GM12878 (cell line): ENCODE data around the gene RTF1. TPM values are rescaled to one million over a fixed set of nuclear protein-coding genes. Genes with fewer than 3 reads are reported as not detected.
"Not testable (repeated sequence)": the region's sequence is repeated elsewhere in the genome, so short reads cannot be mapped to it uniquely, and the experiment has no call there.

Source experiments
- ATAC-seq: fragments of 200-7000 bp; cut with Tn5 transposase; 3 replicates; pipeline ENCODE4 v1.9.1; 2020; ENCODE audit warnings: mild to moderate bottlenecking, moderate library complexity
- BruUV-seq: library from RNA; stranded (reverse); fragments of 400-500 nt; replicated peaks from 2 replicates; lab custom pipeline; 2021; lab: Mats Ljungman, UMichigan
- CTCF ChIA-PET: fragments of 300-600 bp; sonication (Branson Sonifier 250); formaldehyde crosslinking; extraction: SDS; loops from one replicate; lab custom pipeline; 2021; ENCODE audit warnings: inconsistent platforms; lab: Yijun Ruan, JAX
- POLR2A ChIA-PET: fragments of 350-600 bp; formaldehyde crosslinking; extraction: SDS; loops from one replicate; lab custom pipeline; 2021; ENCODE audit warnings: inconsistent platforms; lab: Charles Lee
- RAD21 ChIA-PET: fragments of 300-600 bp; sonication (Branson Sonifier 250); formaldehyde crosslinking; loops from one replicate; lab custom pipeline; 2023; ENCODE audit warnings: antibody characterized with exemption; ENCODE audit not compliant: unreplicated experiment; lab: Charles Lee
- SMC1A ChIA-PET: fragments of 300-600 bp; sonication (Branson Sonifier 250); formaldehyde crosslinking; loops from one replicate; lab custom pipeline; 2023; ENCODE audit not compliant: unreplicated experiment, uncharacterized antibody; lab: Charles Lee
- DNase-seq: peaks from one replicate; pipeline ENCODE4 v3.0.0-alpha.2; 2011; ENCODE audit warnings: low read depth, low spot score
- FAIRE-seq: peaks from 3 replicates; lab custom pipeline; 2011; peaks lifted over from hg19 to GRCh38; lab: Jason Lieb, UNC
- H2AFZ ChIP-seq: 2 replicates; pipeline ENCODE4 v1.6.0; 2011; ENCODE audit warnings: low read depth, low read length, control low read depth; ENCODE audit not compliant: control insufficient read depth
- H3K27ac ChIP-seq: 2 replicates; pipeline ENCODE4 v1.5.1; 2011; ENCODE audit warnings: control low read depth; ENCODE audit not compliant: control insufficient read depth, insufficient read depth
- H3K27me3 ChIP-seq, 2 experiments: replicated peaks in 1 of 2; 2 replicates each; pipeline versions ENCODE4 v1.6.0 to v1.6.1; 2011; ENCODE audit warnings: low read length in 1 of 2; ENCODE audit not compliant: control insufficient read depth in 2 of 2, insufficient read depth in 2 of 2
- H3K36me3 ChIP-seq, 2 experiments: 2 replicates each; pipeline ENCODE4 v1.5.1; 2011; ENCODE audit warnings: low read length in 1 of 2; ENCODE audit not compliant: control insufficient read depth in 2 of 2, insufficient read depth in 2 of 2
- H3K4me1 ChIP-seq: 2 replicates; pipeline ENCODE4 v1.6.1; 2011; ENCODE audit warnings: mild to moderate bottlenecking, low read length, moderate library complexity, mixed read lengths; ENCODE audit not compliant: control insufficient read depth, insufficient read depth
- H3K4me2 ChIP-seq: 2 replicates; pipeline ENCODE4 v1.6.0; 2011; ENCODE audit warnings: control low read depth; ENCODE audit not compliant: control insufficient read depth, insufficient read depth
- H3K4me3 ChIP-seq: fragments of 200-600 bp; sonication (generic); 2 replicates; pipeline ENCODE4 v1.5.1; 2016
- H3K79me2 ChIP-seq: 2 replicates; pipeline ENCODE4 v1.6.0; 2011; ENCODE audit warnings: low read length; ENCODE audit not compliant: control insufficient read depth, insufficient read depth
- H3K9ac ChIP-seq: 2 replicates; pipeline ENCODE4 v1.8.0; 2011; ENCODE audit warnings: low read length, control low read depth, mixed read lengths; ENCODE audit not compliant: control insufficient read depth, insufficient read depth
- H3K9me3 ChIP-seq: replicated peaks from 3 replicates; pipeline ENCODE4 v1.5.1; 2011; ENCODE audit warnings: mild to moderate bottlenecking, low read length; ENCODE audit not compliant: control insufficient read depth, insufficient read depth
- H4K20me1 ChIP-seq: 2 replicates; pipeline ENCODE4 v1.6.0; 2011; ENCODE audit not compliant: control insufficient read depth, insufficient read depth
- RAD21 ChIP-seq: IDR thresholded peaks from 2 replicates; pipeline ENCODE4 v1.6.1; 2011; ENCODE audit warnings: mild to moderate bottlenecking, low read depth, low read length, moderate library complexity; ENCODE audit not compliant: insufficient read depth
- WGBS: methylation state at CpG from one replicate; pipeline ENCODE4 v1.1.6; 2016; ENCODE audit warnings: low lambda C conversion rate; ENCODE audit not compliant: insufficient replicate concordance, insufficient coverage; ENCODE audit errors: missing lambda C conversion rate; 5-methylcytosine and 5-hydroxymethylcytosine counted together
- in situ Hi-C: fragments of 300-500 bp; cut with MboI; formaldehyde crosslinking; loops from 9 replicates; pipeline ENCODE4 v1.14.3; 2018; ENCODE audit warnings: mixed read lengths
- intact Hi-C: fragments of 100-400 bp; cut with micrococcal nuclease; formaldehyde crosslinking; loops from one replicate; pipeline ENCODE4 v1.14.2; 2022; ENCODE audit not compliant: unreplicated experiment
- polyA plus RNA-seq, 11 experiments: library from polyadenylated mRNA; depleted of rRNA in 4 of 11; unstranded in 6 of 11; stranded (reverse) in 5 of 11; fragments of >200 nt; fragmentation: Nextera tagmentation in 4 of 11; fragmentation: Illumina TruSeq in 1 of 11; extraction: Ambion mirVana in 4 of 11; extraction: Trizol in 1 of 11; gene quantifications; 1 replicate in 1 of 11; 2 replicates in 10 of 11; pipeline versions ENCODE4 v1.2.1 to v1.2.3, GENCODE V29; 2011 to 2016; ENCODE audit warnings: inconsistent platforms in 2 of 11, missing spikeins in 2 of 11, low read depth in 1 of 11
- total RNA-seq, 4 experiments: library from RNA; depleted of rRNA in 3 of 4; stranded (reverse); fragments of >200 nt in 3 of 4; fragmentation: Illumina TruSeq in 1 of 4; extraction: Trizol in 1 of 4; gene quantifications; 2 replicates each; pipeline versions ENCODE4 v1.2.1 to v1.2.3, GENCODE V29; 2013 to 2021
- TF ChIP-seq, protein P1 (sequence below), 3 experiments: IDR thresholded peaks in 2 of 3; conservative IDR thresholded peaks in 1 of 3; 2 replicates each; pipeline ENCODE4 v1.5.1; 2011; ENCODE audit warnings: low read depth in 3 of 3, low read length in 3 of 3, mild to moderate bottlenecking in 3 of 3, control low read depth in 2 of 3, moderate library complexity in 2 of 3, inconsistent platforms in 1 of 3, mixed read lengths in 1 of 3; ENCODE audit not compliant: control insufficient read depth in 2 of 3, insufficient read depth in 1 of 3; ENCODE audit errors: extremely low read depth in 1 of 3

Gene RTF1
- total and polyA plus RNA-seq, 10 of the 15 experiments (the other 5 are each of a cell fraction or from before 2014, with no cell fraction given): 7.2 to 67.9 (median 32.3) TPM

- ChIA-PET RAD21 (interaction anchor here (0.6 to 0.8 kb wide), 2 partner anchors 9 to 32 kb away, joined by 4 to 5 read pairs; no protein-coding TSS in a partner anchor), POLR2A (interaction anchor here (0.5 kb wide), 1 partner anchor 534 kb away, joined by 3 read pairs; no protein-coding TSS in a partner anchor), CTCF (interaction anchor here (0.6 kb wide), 1 partner anchor 466 kb away, joined by 4 read pairs; no protein-coding TSS in a partner anchor)
- H3K36me3 ChIP-seq, H3K9ac ChIP-seq, intact Hi-C loops, H2AFZ ChIP-seq, FAIRE-seq, H3K27me3 ChIP-seq, ATAC-seq, H4K20me1 ChIP-seq, H3K4me1 ChIP-seq, in situ Hi-C loops, H3K79me2 ChIP-seq, SMC1A ChIA-PET, BruUV-seq, H3K4me3 ChIP-seq, H3K9me3 ChIP-seq, H3K27ac ChIP-seq, DNase-seq, H3K4me2 ChIP-seq: not testable (repeated sequence)
- TF ChIP-seq RAD21: 0 out of 2 replicates have a peak, but pooled peaks have one; percentile 18
- TF ChIP-seq, protein P1, sequence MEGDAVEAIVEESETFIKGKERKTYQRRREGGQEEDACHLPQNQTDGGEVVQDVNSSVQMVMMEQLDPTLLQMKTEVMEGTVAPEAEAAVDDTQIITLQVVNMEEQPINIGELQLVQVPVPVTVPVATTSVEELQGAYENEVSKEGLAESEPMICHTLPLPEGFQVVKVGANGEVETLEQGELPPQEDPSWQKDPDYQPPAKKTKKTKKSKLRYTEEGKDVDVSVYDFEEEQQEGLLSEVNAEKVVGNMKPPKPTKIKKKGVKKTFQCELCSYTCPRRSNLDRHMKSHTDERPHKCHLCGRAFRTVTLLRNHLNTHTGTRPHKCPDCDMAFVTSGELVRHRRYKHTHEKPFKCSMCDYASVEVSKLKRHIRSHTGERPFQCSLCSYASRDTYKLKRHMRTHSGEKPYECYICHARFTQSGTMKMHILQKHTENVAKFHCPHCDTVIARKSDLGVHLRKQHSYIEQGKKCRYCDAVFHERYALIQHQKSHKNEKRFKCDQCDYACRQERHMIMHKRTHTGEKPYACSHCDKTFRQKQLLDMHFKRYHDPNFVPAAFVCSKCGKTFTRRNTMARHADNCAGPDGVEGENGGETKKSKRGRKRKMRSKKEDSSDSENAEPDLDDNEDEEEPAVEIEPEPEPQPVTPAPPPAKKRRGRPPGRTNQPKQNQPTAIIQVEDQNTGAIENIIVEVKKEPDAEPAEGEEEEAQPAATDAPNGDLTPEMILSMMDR (IDR thresholded peaks at IDR 0.05 in 2 of 3, conservative IDR thresholded peaks at IDR 0.05 in 1 of 3; ENCODE audit: control insufficient read depth in 2 of 3, extremely low read depth in 1 of 3, insufficient read depth in 1 of 3, low read depth in 3 of 3, low read length in 3 of 3): 0 out of 6 replicates have a peak, but pooled peaks of 2 of the 3 experiments have one; percentile 2 to 4
- WGBS: 98% methylated on average over 5 of the region's 5 CpGs
Measured at GRCh38 chr15:41438745-41439144, 21.9 kb downstream of the RTF1 start.

GRCh38 chr15:41443275-41443674 is 26.4 kb downstream of the RTF1 start:
- DNase-seq: no peak
- intact Hi-C loops (no loop called here), in situ Hi-C loops (no loop called here)
- H3K79me2 ChIP-seq: no peaks in the 10 kb centered on the region
- no peak for TF ChIP-seq RAD21
- RAD21 ChIA-PET: no interaction called here
- no peak overlapping the region for H3K9ac ChIP-seq
- SMC1A ChIA-PET: interaction anchor here (0.9 to 1.9 kb wide), 5 partner anchors 11 to 39 kb away, joined by 3 to 6 read pairs (median 4); no protein-coding TSS in a partner anchor
- TSS peak; percentile 48 for BruUV-seq
- CTCF ChIA-PET: interaction anchor here (1.1 to 3.2 kb wide), 2 partner anchors 9 to 22 kb away, joined by 4 to 7 read pairs; no protein-coding TSS in a partner anchor
- ATAC-seq: no peak
- no peak overlapping the region for H2AFZ ChIP-seq
- WGBS: 67% methylated on average over 2 of the region's 2 CpGs
- H3K9me3 ChIP-seq: no peaks in the 10 kb centered on the region
- no peak overlapping the region for H3K4me3 ChIP-seq
- no peaks in the 10 kb centered on the region for H4K20me1 ChIP-seq
- no peak overlapping the region for H3K4me2 ChIP-seq
- H3K4me1 ChIP-seq: no peaks in the 10 kb centered on the region
- POLR2A ChIA-PET: no interaction called here
- no peaks in the 10 kb centered on the region for H3K27me3 ChIP-seq
- FAIRE-seq: no peak
- H3K27ac ChIP-seq: no peak overlapping the region
- peaks cover 0 to 7% of the 10 kb centered on the region in 2 experiments; a peak in 3 of 4 replicates for H3K36me3 ChIP-seq
